Adipocyte (in vitro differentiated cells): ENCODE data around the gene RADIL.
"Not testable (repeated sequence)": the region's sequence is repeated elsewhere in the genome, so short reads cannot be mapped to it uniquely, and the experiment has no call there.

ENCODE experiments used
- DNase-seq: peaks from one replicate; pipeline ENCODE4 v3.0.0-alpha.2; 2015; ENCODE audit warnings: low read depth
- H3K27me3 ChIP-seq: replicated peaks from 2 replicates; pipeline ENCODE4 v1.7.0; 2013; ENCODE audit warnings: mild to moderate bottlenecking, low read length, moderate library complexity; ENCODE audit not compliant: control insufficient read depth, insufficient read depth
- H3K36me3 ChIP-seq: 2 replicates; pipeline ENCODE4 v1.7.0; 2013; ENCODE audit warnings: low read length, mild to moderate bottlenecking, moderate library complexity; ENCODE audit not compliant: control insufficient read depth, insufficient read depth, severe bottlenecking
- H3K4me1 ChIP-seq: 2 replicates; pipeline ENCODE4 v1.7.0; 2013; ENCODE audit warnings: mild to moderate bottlenecking, low read length, moderate library complexity; ENCODE audit not compliant: control insufficient read depth, insufficient read depth
- H3K4me3 ChIP-seq: 2 replicates; pipeline ENCODE4 v1.7.0; 2013; ENCODE audit warnings: mild to moderate bottlenecking, low read length, moderate library complexity
- H3K9ac ChIP-seq: 2 replicates; pipeline ENCODE4 v1.7.0; 2013; ENCODE audit warnings: mild to moderate bottlenecking, low read length, moderate library complexity
- H3K9me3 ChIP-seq: 2 replicates; pipeline ENCODE4 v1.7.0; 2013; ENCODE audit warnings: mild to moderate bottlenecking, low read length, moderate library complexity; ENCODE audit not compliant: control insufficient read depth

The RADIL gene

DNA sequence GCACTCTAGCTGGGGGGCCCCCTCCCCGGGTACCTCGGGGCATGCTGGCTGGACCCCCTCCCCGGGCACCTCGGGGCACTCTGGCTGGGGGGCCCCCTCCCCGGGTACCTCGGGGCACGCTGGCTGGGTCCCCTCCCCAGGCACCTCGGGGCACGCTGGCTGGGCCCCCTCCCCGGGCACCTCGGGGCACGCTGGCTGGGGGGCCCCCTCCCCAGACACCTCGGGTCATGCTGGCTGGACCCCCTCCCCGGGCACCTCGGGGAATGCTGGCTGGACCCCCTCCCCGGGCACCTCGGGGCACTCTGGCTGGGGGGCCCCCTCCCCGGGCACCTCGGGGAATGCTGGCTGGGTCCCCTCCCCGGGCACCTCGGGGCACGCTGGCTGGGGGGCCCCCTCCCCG, 80.9 kb downstream of the RADIL start:
- H3K9ac ChIP-seq, H3K4me1 ChIP-seq, DNase-seq, H3K36me3 ChIP-seq, H3K4me3 ChIP-seq, H3K27me3 ChIP-seq, H3K9me3 ChIP-seq: not testable (repeated sequence)

DNA sequence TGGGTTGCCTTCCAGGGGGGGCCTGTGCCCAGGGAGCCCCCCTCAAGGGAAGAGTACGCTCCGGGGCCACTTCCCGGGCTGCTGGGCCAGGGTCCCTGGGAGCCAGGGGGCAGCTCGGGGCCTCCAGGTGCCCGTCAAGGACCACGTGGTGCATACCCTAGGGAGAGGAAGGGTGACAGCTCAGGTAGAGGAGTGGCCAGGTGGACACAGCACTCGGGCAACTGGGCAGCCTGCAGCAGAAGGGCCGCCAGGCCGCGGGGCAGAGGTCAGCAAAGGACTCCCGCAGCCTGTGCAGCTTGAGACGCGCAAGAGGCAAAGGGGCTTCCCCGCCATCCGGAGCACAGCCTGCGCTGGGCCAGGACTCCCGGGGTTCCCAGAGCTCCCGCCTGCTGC, 81.7 kb downstream of the RADIL start:
- H3K4me1 ChIP-seq, result no peaks in the 10 kb centered on the region
- DNase-seq, result no peak
- no peak overlapping the region for H3K9ac ChIP-seq
- H3K4me3 ChIP-seq, result no peak overlapping the region
- H3K36me3 ChIP-seq, result no peaks in the 10 kb centered on the region
- H3K9me3 ChIP-seq, result no peaks in the 10 kb centered on the region
- no peaks in the 10 kb centered on the region for H3K27me3 ChIP-seq

DNA sequence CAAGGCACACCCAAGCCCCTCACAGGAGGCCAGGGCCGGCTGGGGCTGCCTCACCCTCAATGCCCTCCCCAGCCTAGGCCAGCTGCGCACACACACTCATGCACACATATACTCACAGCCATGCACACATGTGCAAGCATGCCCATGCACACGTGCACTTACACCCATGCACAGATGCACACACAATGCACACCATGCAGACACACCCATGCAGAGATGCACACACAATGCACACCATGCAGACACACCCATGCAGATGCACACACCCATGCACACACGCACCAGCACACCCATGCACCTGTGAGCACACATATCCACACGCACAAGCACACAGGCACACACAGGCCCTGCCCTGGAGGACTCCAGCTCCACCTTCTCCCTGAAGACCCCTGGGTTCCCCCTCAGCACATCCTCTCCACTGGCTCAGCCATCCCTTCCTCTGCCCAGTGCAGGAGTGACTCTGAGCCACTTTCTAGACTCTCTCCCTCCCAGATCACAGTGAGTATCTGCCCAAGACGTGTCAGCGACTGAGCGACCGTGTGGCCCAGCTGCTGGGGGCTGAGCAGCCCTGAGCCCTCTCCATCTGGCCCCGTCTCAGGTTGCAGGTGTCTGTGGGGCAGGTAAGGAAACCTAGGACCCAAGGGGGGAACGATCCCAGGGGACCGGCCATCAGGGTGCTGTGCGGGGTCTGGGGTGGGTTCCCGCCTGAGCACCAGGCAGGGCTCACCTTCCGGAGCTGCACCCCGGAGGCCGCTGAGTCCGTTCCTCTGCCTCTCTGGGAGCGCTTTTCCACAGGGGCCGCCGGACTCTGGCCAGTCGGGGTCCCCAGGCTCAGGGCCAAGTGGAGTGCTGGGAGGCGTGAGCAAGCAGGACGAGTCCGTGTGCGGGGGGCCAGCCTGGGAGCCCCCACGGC, 82.3 kb downstream of the RADIL start:
- Histone ChIP-seq H3K9me3 (no peaks in the 10 kb centered on the region), H3K36me3 (no peaks in the 10 kb centered on the region), H3K4me3 (no peak overlapping the region), H3K4me1 (no peaks in the 10 kb centered on the region), H3K9ac (no peak overlapping the region), H3K27me3 (no peaks in the 10 kb centered on the region)
- no peak for DNase-seq

DNA sequence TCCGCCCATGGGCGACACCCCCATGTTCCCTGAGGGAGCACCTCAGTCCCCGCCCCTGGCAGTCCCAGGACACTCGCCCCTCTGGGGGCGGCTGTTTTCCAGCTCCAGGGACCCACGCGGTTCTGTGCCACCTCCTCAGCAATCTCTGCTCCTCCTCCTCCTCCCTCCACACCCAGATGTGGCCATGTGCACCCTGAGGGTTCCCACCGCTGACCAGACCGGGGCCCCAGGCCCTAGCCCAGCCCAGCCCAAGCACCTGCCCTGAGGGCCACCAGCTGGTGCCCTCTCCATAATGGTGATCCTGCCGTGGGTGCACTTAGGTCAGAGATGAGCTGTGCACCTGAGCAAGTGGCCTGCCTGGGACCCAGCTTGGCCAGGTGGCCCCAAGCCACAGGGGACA, 83.0 kb downstream of the RADIL start:
- H3K36me3 ChIP-seq, result no peaks in the 10 kb centered on the region
- H3K4me1 ChIP-seq, result no peaks in the 10 kb centered on the region
- H3K27me3 ChIP-seq, result no peaks in the 10 kb centered on the region

DNA sequence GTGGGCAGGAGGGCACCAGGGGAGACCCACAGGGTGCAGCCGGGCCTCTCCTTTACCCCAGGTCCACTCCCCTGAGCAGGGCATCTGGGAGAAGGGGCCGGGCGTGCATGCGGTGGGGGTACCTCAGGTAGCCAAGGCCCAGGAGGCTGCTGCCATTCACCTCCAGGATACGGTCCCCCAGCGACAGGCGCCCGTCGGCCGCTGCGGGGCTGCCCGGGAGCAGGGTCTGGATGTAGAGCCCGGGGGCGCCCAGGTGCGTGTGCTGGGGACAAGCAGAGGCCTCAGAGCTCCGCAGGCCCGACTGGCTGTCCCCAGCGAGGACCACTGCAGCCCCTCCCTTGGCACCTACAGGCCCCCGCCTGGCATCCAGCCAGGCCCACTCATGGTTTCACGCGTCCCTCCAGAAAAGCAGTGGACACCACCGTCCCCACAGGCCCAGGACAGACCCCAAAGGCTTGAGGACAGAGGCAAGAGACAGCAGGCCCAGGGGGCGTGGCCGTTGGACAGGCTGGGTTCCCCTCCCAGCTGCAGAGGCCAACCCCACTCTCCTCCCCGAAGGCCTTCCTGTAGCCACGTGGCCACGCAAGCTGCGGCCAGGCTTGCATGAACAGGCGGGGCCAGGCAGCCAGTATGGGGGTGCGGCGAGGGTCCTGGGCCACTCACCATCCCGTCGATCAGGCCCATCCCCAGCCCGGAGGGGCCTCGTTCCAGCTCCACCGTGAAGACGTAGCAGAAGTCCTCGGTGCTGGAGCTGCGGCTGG, 83.8 kb downstream of the RADIL start:
- Histone ChIP-seq H3K4me3 (no peak overlapping the region), H3K36me3 (no peaks in the 10 kb centered on the region), H3K27me3 (no peaks in the 10 kb centered on the region), H3K9ac (no peak overlapping the region), H3K4me1 (no peaks in the 10 kb centered on the region), H3K9me3 (no peaks in the 10 kb centered on the region)
- no peak for DNase-seq

More for the DNA sequence above, 83.0 kb downstream of the RADIL start:
- no peak for DNase-seq
- no peak overlapping the region for H3K9ac ChIP-seq
- H3K4me3 ChIP-seq, result no peak overlapping the region
- no peaks in the 10 kb centered on the region for H3K9me3 ChIP-seq

DNA sequence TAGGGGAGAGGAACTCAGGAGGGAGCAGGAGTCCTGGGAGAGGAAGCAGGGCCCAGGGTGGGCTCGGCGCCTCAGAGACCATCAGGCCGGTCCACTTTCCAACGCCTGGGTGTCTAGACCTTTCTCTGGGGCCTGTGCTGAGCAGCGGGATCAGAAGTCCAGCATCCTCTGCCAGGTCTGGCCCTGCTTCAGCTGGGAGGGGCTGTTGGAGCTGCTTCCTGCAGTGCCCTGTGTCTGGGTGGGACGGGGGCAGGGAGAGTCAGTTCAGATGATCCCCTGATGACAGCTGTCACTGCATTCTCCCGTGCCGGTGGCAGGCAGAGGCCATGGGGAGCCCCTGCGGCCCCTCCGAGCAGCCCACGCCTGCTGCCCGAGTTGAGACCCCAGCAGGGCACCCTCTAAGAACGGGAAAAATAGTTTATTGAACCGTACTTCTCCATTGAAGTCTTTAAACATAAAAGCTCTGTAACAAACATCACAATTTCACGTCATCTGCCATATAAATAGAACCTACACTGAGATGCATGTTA, 84.7 kb downstream of the RADIL start:
- no peak overlapping the region for H3K4me3 ChIP-seq
- no peak for DNase-seq
- H3K27me3 ChIP-seq, result no peaks in the 10 kb centered on the region
- H3K9me3 ChIP-seq, result no peaks in the 10 kb centered on the region
- H3K36me3 ChIP-seq, result no peaks in the 10 kb centered on the region
- H3K4me1 ChIP-seq, result no peaks in the 10 kb centered on the region
- no peak overlapping the region for H3K9ac ChIP-seq

DNA sequence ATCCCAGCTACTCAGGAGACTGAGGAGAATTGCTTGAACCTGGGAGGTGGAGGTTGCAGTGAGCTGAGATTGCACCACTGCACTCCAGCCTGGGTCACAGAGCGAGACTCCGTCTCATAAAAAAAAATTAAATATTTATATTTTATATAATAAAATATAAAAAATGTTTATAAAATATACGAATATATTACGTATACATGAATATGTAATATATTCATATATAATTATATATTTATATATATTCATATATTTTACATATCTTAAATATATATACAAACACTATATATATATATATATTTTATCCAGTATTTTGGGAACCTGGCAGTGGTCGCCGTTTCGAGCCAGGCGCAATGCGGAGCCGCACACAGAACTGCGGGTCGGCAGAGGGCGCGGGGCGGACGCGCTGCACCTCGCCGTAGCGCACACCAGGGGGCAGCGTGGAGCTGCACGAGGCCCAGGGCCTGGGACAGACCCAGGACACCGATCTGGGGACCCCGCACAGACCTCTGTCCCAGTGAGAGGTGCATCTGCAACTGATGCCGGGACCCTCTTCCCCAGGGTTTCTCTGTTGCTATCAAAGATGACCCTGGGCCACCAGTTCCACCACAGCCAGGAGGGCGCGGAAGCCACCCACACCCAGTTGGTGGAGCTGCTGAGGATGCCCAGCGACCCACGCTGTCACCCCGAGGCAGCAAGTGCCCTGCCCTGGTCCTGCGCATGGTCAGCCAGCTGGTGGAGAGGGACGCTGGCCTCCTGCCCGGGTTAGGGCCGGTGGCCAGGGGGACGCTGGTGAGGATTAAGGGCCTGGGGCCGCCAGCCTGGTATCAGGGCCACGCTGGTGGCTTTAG, 85.4 kb downstream of the RADIL start:
- DNase-seq, result peak; percentile 65
- H3K4me1 ChIP-seq, result no peaks in the 10 kb centered on the region
- no peaks in the 10 kb centered on the region for H3K36me3 ChIP-seq
- H3K9ac ChIP-seq, result no peak overlapping the region
- H3K4me3 ChIP-seq, result no peak overlapping the region
- no peaks in the 10 kb centered on the region for H3K9me3 ChIP-seq
- H3K27me3 ChIP-seq, result no peaks in the 10 kb centered on the region

DNA sequence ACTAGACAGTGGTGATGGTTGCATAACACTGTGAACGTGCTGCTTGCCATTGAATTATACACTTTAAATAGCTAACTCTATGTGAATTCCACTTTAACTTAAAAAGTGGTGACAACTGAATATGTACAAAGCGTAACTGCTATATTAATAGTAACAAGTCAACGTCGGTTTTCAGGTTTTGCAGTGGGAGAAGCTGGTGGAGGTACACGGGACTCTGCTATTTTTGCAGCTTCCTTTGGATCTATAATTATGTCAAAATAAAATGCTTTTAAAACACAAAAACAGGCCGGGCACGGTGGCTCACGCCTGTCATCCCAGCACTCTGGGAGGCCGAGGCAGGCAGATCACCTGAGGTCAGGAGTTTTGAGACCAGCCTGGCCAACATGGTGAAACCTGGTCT, 87.1 kb downstream of the RADIL start:
- H3K9me3 ChIP-seq, result no peaks in the 10 kb centered on the region
- no peaks in the 10 kb centered on the region for H3K4me1 ChIP-seq
- no peak overlapping the region for H3K4me3 ChIP-seq

DNA sequence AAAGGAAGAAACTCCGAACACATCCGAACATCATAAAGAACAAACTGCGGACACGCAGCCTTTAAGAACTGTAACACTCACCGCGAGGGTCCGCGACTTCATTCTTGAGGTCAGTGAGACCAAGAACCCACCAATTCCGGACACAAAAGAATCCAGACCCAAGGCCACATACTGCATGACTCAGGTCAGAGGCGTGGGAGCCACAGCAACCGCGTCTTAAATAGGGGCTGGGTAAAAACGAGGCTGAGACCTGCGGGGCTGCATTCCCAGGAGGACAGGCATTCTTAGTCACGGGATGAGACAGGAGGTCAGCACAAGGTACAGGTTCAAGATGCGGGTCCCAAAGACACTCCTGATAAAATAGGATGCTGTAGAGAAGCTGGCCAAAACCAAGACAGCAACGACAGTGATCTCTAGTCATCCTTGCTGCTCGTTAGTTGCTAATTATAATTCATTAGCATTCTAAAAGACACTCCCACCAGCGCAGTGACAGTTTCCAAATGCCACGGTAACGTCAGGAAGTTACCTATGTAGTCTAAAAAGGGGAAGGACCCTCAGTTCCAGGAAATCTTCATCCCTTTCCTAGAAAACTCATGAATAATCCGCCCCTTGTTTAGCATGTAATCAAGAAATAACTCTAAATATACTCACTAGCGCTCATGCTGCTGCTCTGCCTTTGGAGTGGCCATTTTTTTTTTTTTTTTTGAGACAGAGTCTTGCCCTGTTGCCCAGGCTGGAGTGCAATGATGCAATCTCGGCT, 88.7 kb downstream of the RADIL start:
- Histone ChIP-seq H3K36me3 (peaks cover 20% of the 10 kb centered on the region), H3K9ac (no peak overlapping the region), H3K4me1 (no peaks in the 10 kb centered on the region), H3K4me3 (no peak overlapping the region), H3K27me3 (no peaks in the 10 kb centered on the region), H3K9me3 (no peaks in the 10 kb centered on the region)
- DNase-seq, result no peak

More for the DNA sequence above, 87.1 kb downstream of the RADIL start:
- Histone ChIP-seq H3K36me3 (peaks cover 5% of the 10 kb centered on the region), H3K9ac (no peak overlapping the region), H3K27me3 (no peaks in the 10 kb centered on the region)
- DNase-seq, result no peak

DNA sequence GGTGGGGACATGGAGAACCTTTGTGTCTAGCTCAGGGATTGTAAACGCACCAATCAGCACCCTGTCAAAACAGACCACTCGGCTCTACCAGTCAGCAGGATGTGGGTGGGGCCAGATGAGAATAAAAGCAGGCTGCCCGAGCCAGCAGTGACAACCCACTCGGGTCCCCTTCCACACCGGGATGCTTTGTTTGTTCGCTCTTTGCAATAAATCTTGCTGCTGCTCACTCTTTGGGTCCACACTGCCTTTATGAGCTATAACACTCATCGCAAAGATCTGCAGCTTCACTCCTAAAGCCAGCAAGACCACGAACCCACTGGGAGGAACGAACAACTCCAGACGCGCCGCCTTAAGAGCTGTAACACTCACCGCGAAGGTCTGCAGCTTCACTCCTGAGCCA, 89.3 kb downstream of the RADIL start:
- peaks cover 25% of the 10 kb centered on the region for H3K36me3 ChIP-seq
- not testable (repeated sequence) for H3K9ac ChIP-seq, H3K4me3 ChIP-seq, H3K9me3 ChIP-seq, H3K27me3 ChIP-seq, H3K4me1 ChIP-seq, DNase-seq
